Hindlimb muscle (tissue), 1 donor: ENCODE data around the gene NCAPD3. TPM values are rescaled to one million over a fixed set of nuclear protein-coding genes. Genes with fewer than 3 reads are reported as not detected.

Experiments used
- DNase-seq: peaks from one replicate; pipeline ENCODE4 v3.0.0-alpha.2; 2013
- polyA plus RNA-seq: library from polyadenylated mRNA; unstranded; fragments of 120-200 nt; gene quantifications from one replicate; pipeline ENCODE4 v1.2.1, GENCODE V29; 2013; ENCODE audit not compliant: insufficient read length

Gene NCAPD3
- polyA plus RNA-seq, 1 donor: 13.9 TPM

DNA sequence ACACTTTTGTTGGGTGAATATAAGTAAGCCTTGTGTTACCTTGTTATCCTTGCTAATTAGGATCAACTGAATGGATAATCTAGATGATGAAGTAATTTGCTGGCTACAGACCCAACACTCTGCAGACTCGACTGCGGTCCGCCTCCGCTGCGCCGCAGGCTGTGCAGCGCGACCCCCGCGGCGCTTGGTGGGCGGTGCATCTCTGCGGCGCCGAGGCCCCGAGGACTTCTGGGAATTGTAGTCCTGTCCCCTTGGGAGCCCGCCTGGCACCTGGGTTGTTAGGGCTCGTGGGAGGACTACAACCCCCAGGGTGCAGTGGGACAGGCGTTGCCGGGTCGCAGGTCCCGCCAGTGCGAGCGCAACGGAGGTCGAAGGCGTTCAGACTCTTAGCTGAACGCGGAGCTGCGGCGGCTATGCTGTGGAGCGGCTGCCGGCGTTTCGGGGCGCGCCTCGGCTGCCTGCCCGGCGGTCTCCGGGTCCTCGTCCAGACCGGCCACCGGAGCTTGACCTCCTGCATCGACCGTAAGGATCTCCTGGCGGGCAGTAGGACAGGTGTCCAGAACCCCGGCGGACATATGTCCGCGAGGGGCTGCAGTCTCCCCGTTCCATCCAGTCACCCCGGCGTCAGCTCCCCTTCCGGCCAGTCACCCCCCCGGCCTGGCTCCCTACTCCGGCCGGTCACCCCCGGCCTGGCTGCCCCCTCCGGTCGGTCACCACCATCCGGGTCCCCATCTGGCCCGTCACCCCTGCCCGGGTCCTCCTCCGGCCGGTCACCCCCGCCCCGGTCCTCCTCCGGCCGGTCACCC, 29.6 kb upstream of the NCAPD3 start, which contains the start of the genes ACAD8 and THYN1:
Gene ACAD8, plus strand, starts transcription at position 381 of the 806 bp plus-strand sequence. Its CDS starts 33 bp downstream, at position 414.
Gene THYN1, minus strand, starts transcription at position 165 of the 806 bp plus-strand sequence. CDS start 470 bp downstream, outside the sequence.
- peak; percentile 97 for DNase-seq

DNA sequence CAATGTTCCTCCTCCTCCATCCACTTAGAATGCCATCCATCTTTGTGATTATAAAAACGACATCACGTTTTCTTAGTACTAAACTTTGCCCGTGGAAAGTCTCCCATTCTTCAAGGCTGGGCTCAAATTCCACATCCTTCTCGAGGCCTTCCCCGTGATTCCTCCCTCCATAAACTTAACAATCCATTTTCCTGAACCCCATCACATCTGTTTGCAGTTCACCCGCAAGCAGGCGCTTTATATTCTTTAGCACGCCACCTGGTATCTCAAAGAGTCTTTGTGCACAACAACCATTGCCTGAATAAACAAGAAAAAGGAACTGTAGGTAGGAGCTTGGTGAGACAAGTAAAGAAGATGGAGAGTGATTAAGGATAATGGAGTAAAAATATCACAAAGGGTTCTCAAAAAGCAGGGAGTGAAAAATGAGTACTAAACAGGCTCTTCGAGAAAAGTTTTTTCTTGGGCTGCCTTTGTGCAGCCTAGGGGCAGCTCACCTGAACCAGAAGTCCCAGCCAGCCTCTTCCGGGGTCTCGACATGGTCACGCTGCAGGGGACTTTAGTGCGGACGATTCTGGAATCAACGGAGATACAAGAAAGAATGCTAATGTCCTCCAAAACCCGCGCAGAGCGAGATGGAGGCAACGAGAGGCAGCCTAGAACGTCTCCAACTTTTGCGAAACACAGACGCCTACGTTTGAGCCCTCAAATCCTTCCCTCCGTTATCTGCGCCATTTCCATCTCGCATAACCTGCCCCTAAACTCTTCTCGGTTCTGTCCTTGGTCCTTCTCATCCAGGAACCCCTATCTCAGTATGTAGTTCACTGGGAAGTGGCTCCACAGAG, 28.8 kb upstream of the NCAPD3 start:
- DNase-seq: no peak

DNA sequence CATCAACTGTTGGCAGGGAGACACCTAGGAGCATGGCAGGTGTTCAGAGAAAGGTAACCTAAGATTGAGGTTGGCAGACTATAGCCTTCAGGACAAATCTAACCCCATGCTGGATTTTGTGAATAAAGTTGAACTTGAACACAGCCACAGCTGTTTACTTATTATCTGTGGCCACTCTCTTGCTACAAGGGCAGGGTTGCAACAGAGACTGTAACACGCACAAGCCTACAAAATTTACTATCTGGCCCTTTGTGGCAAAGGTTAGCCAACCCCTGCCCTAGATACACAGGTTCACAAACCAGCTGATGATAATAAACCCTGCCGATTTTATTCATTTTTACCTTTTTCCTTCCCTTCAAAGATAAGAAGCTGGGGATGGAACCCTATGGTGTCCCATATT, 26.9 kb upstream of the NCAPD3 start:
- DNase-seq: no peak

DNA sequence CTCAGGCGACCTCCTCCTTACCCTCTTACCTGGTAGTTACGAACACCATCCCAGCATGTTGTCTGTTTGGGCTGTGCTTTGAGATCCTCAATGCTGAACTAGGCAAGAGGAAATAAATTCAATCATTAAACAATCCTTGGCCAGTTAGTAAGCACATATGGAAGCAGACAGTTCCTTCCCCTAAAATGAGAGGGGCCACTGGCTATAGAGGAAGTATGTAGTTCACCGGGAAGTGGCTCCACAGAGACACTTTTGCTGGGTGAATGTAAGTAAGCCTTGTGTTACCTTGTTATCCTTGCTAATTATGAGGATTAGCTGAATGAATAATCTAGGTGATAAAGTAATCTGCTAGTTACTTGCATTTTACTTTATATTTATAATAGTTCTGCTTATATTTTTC, 26.5 kb upstream of the NCAPD3 start:
- no peak for DNase-seq

DNA sequence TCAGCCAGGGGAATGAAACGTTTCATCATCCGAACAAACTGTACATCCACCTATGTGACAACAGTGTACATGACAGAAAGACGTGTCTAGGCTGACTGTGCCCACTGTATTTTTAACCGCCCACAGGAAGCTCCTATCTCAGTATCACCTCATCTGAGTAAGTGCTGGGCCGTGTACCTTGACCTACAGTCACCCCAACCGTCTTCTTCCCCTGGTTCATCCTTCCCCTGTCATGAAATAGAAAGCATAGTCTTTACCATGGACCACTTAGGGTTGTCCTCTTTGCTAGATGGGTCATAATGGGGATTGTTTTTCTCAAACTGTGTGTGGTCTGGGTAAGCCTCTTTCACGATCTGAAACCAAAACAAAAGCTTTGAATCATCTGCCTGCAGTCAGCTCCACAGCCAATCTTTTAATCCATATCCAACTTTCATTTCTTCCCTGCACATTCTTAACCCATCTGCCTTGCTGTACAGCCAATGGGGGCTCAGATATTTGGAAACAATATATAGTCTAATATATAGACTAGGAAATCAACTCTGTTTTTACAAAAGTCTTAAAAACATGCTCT, 25.2 kb upstream of the NCAPD3 start:
- DNase-seq: no peak

DNA sequence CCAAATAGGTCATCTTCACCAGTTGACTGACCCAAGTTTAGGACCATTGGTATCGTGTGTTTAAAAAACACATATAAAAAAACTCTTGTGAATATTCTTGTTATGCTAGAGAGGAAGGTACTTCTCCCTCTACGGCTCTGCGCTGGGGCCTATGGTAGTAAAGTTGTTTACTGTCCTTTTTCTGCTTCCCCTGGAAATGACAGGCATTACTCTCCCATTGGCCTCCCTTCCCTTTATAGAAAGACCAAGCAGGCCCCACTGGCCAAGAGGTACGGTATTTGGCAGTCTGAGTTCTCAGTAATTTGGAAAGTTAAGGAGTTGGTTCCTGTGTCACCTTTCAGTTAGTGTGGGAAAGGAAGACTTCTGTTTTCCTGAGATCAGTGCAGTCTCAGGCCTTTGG, 22.9 kb upstream of the NCAPD3 start:
- DNase-seq: no peak

DNA sequence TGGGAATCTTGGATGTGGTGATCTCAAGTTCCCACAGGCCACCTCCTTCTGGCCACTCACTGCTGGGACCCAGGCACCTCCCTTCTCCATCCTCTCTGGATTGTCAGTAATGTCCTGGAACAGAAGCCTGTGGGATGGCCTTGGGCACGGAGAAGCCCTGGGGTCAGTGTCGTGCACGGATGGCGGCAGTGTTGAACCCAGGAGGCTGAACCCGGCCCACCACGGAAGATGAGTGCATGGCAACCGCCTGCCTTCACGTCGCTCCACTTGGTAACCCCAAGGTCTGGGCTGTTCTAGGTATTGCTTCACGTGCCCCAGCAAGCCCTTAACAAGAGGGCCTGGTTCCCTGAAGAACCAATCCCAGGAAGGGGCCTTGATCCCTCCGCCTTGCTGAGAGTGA, 22.3 kb upstream of the NCAPD3 start:
- no peak for DNase-seq

DNA sequence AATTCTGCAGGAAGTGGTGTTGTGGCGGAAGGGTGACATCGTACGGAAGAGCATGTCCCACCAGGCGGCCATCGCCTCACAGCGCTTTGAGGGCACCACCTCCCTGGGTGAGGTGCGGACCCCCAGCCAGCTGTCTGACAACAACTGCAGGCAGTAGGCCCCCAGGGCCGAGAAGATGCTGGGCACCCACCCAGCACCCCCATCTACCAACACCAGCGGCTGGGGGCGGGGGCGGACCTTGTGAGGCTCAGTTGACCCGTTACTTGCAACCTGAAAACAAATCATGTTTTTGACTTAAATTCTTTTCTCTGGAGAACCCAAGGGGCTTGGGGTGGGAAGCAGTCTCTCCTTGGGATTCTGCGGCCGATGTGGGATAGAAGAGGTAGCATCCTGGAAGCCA, 21.7 kb upstream of the NCAPD3 start:
- no peak for DNase-seq

DNA sequence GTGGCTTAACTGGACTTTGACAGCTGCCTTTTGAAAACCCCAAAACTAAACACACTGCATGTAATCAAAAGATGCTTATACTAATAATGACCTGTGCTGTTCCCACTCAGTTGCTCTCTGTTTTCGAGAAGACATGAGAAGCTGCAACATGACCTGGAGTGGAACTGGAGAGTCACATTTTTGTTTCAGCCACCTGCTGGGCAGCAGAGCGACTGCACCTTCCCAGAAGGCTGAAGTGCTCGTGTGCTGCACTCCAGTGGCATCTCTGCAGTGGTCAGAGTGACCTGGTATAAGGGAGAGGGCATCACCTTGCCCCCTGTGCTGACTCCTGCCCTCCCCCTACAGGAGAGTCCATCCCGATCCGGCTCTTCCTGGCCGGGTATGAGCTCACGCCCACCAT, 20.8 kb upstream of the NCAPD3 start:
- no peak for DNase-seq

DNA sequence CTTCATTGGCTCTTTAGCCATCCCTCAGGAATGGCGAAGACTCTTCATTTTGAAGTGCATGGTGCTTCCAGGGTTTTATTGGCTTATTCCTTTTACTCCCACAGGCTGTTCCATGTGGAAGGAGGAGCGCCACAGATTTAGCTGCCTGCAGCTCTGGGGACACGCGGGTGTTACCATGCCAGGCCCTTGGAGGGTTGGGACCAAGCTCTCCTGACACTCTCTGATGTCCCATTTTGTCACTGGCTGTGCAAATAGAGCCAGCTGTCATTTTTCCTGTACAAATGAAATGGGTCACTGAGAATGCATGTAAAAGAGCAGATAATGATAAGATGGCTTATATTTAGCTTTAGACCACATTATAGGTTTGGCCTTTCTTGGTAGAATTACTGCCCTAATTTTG, 20.1 kb upstream of the NCAPD3 start:
- no peak for DNase-seq

DNA sequence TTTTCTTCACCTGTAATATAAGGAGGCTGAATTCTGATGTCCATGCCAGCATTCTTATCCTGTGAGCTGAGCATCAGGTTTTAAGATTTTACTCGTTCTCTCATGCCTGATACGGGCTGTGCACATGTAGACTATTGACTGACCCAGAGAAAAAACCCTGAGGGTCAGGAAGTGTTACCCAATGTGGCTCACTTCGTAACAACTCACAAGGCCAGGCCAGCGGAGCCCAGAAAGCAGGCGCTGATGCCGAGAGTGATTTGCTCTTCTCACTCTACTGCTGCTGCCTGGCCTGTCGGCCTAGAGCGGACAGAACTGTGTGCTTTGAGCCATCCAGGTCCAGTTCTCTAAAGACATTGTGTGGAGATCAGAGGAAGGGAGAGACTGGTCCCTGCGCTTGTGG, 18.6 kb upstream of the NCAPD3 start:
- DNase-seq: no peak

DNA sequence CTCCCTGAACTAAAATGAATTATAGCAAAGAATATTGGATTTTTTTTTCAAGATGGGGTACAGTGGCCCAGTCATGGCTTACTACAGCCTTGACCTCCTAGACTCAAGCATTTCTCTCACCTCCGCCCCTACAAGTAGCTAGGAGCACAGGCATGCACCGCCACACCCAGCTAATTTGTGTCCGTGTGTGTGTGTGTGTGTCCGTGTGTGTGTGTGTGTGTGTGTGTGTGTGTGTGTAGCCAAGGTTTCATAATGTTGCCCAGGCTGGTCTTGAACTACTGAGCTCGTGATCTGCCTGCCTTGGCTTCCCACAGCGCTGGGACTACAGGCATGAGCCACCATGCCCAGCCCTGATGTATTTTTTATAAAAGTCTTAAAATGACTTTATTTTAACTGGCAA, 16.8 kb upstream of the NCAPD3 start:
- no peak for DNase-seq

DNA sequence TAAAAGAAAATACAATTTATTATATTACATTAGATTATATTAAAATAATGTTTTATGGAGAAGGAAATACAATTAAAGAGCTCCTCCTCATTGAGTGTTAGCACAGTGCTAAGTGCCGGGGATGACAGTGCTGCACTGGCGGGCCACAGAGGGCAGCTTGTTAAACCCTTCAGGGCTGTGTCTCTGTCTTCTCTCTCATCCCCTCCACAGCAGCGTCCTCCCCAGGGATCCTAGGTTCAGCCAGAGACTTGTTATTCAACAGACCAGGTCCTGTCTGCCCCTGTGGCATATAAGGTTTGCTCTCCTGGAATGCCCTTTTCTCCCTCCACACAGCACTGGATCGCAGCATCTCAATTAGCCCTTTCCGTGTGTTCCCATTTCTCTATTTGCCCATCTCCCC, 15.2 kb upstream of the NCAPD3 start:
- no peak for DNase-seq

DNA sequence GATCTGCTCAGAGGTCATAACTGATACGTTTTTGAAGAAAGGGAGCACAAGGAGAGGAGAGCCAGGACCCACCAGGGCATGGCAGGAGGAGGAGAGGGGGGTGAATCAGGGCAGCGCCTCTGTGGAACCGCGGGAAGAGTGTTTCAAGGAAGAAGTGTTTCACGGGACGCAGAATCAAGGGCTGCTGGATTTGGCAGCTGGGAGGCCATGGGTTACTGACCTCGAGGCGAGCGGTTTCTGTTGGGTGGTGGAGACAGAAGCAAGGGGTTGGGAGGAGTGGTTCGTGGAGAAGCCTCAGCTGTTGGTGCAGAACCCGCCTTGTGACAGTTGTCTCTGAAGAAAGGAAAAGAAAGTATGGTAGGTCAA, 13.8 kb upstream of the NCAPD3 start:
- DNase-seq: no peak

DNA sequence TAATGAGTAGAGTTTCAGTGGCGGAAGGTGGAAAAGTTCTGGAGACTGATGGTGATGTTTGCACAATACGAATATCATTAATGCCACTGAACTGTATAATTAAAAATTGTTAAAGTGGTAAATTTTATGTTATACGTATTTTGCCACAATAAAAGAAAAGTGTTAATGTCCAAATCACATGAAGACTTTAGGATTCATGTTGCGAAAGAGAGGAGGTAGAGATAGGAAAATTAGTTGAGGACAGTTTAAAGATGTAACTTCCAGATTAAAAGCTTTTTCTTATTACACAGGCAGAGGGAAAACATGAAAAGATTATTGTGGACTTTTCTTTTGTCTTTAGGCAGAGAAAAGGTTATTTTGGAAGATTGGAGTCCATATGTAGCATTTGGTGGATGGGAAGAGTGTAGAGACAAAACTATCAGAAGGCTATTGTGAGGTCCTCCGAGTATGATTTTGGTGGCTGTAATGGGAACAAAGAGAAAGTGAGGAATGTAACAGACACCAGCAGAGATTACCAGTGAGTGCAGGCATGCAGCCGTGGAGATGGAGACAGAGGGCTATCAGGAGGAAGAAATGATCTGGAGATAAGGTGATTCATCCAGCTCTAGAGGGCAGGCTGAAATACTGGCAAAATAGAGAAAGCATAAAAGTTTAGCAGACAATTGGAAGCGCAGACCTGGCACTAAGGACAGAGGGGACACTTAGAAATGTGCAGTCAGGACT, 13.2 kb upstream of the NCAPD3 start:
- DNase-seq: no peak

DNA sequence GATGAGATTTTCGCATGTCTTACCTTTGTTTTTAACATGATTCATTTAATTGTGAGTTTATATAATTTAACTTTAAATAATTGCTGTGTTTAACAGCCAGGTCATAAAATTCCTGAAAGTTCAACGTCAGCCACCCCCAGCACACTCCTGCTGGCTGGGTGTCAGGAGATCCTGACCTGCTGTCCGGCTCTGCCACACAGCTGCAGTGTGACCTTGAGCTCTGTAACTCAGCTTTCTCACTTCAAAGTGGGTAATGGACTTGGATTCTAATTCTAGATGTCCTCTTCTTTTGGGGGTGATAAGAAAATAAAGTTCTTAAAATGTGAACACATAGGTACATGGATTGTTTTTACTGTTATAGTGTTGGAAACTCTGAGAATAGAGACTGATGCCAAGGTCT, 11.6 kb upstream of the NCAPD3 start:
- DNase-seq: no peak

DNA sequence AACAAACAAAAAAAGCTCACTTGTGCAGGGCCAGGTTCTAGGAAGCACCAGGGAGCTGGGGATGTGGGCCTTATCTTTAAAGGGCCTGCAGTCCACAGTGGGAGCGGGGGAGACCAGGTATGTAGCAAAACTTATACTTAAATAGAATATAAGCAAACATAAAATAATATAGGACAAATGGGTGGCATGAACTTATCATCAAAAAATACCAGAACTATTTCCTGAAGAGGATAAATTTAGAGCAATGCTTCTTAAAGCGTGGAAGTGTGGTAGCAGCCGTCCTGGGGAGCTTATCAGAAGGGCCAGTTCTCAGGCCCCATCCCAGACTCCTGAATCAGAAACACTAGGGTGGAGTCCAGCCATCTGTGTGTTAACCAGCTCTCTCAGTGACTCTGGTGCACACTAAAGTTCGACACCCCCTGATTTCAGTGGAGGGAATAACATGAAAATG, 10.0 kb upstream of the NCAPD3 start:
- no peak for DNase-seq

DNA sequence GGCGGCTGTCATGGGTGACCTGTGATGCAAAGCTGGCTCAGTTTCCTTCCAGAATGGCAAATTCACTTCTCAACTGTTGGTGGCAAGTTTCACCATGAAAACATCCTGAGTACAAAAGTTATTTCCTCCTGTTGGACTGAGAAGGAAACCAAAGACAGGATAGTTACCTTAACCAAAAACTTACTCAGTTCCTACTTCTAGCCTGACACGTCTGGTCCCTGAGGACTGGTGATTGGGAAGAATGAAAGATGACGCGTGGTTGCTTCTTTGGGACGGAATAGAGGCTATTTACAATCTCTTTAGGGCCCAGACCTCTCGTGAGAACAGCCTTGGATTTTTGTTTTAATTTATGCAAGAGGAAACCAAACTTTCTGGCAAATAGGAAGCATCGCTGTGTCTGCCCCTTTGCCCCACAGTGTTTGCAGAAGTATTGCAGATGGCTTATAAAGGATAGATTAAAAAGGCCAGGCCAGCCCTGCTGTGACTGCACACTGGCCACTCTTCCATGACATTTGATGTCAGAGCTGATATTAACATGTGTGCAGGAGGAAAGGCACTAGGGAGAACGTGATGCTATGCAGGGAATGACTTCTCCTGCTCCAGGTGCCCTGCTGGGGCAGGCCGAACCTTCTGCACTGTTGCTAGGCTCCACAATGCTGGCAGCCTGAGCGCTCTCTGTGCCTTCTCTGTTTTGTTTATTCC, 8.3 kb upstream of the NCAPD3 start:
- DNase-seq: no peak

DNA sequence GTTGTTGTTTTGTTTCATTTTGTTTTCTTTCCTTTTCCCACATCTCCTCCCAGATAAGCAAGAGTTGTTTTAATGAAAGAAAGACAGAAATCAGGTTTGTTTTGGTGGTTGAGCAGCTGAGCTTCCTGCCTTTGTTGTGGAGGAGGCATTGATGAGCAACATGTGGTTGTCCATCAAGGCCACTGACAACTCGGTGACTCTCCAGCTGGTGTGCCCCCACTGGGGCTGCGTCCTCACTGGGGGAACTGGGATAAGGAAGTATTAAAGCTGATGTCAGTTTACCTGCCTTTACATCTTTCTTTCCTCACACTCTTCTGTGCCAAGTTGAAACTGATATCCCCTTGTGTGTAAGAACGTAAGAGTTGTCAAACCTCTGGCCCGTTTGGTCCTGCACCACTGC, 6.6 kb upstream of the NCAPD3 start:
- DNase-seq: no peak

DNA sequence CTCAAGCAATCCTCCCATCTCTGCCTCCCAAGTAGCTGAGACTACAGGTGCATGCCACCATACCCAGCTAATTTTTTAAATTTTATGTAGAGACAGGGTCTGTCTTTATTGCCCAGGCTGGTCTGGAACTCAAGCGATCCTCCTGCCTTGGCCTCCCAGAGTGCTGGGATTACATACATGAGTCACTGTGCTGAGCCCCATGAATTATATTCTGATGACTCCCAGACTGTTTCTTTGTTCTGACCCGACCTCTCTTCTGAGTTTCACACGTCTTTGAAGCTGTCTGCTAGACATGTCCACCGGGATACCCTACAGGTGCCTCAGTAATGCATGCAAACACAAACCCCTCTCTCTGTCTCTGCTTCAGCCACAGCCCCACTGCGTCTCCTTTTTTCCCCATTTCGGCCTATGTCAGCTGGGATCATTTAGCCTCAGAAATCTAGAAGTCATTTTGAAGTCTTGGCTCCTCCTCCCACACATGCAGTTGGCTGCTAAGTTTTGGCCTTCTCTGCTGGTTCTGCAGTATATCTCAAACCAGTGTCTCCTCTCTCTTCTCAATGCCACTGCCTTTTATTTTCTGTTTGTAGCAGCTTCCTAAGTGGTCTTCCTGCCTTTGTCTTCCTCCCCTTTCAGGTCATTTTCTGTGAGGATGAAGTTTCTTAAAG, 5.5 kb upstream of the NCAPD3 start:
- no peak for DNase-seq

DNA sequence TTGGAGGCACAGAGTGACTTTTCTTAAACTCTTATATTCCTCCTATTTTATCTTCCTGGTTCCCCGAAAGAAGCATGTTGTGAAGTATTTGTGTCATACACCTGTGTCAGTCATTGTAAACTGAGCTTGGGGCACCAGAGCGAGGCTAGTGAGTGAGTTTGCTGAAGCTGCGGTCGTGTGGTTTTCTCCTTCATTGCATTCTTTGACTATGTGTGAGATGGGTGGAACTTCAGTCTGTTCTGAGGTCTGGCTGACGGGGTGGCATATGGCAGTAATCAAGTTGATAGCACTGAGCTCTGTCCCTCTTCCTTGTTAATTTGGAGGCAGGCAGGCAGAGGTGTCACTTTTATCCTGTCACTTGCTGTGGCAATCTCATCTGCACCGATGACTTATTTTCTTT, 4.9 kb upstream of the NCAPD3 start:
- DNase-seq: no peak
